ENCODE measurements around the gene HECTD1.
"Not testable (repeated sequence)": the region's sequence is repeated elsewhere in the genome, so short reads cannot be mapped to it uniquely, and the experiment has no call there.

HECTD1 gene

GRCh38 chr14:31086466-31086865 is 121.1 kb downstream of the HECTD1 start:
- DNase-seq, result not testable (repeated sequence)

DNA sequence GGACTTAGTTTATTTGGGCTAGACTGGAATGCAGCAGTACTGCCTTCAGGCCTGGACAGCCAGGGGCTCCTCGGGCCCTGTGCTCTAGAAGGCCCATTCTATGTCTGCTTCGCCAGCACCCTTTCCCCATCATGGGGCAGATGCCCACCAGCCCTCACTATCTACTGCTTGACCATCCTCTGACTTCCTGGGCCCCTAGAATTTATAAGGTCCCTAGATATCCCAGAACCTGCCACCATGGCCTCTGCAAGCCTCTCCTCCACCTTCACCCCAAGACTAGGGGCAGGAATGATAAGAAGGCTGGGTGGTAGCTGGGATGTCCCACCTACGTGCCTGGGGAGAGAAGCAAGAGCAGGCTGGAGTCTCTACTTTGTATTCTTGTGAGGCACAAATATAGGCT is 122.6 kb downstream of the HECTD1 start:
- DNase-seq, result no peak

- DNase-seq, result no peak
Measured at GRCh38 chr14:31084385-31084784, 123.2 kb downstream of the HECTD1 start.

- DNase-seq, result no peak
Measured at GRCh38 chr14:31083781-31084180, 123.8 kb downstream of the HECTD1 start.

- DNase-seq, result no peak
Measured at GRCh38 chr14:31080484-31080883, 127.1 kb downstream of the HECTD1 start.

GRCh38 chr14:31080056-31080455 is 127.5 kb downstream of the HECTD1 start:
- DNase-seq, result no peak

GRCh38 chr14:31078766-31079165 is 128.8 kb downstream of the HECTD1 start:
- DNase-seq, result no peak

GRCh38 chr14:31075144-31075543 is 132.4 kb downstream of the HECTD1 start:
- no peak for DNase-seq

- DNase-seq, result no peak
Measured at GRCh38 chr14:31071151-31071550, 136.4 kb downstream of the HECTD1 start.

DNA sequence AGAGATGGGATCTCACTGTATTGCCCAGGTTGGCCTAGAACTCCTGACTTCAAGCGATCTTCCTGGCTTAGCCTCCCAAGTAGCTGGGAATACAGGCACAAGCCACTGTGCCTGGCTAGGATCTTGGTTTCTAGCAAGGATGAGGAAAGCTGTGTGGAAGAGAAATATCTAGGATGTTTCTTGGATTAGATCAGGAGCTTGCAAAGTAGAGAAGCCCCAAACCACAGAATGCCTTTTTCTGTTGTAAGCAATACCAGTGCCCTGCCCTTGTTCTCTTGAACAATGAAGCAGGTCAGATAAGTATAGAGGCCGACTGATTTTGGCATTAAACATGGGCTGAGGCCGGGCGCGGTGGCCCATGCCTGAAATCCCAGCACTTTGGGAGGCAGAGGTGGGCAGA is 137.2 kb downstream of the HECTD1 start:
- DNase-seq, result no peak

GRCh38 chr14:31069343-31069742 is 138.2 kb downstream of the HECTD1 start:
- no peak for DNase-seq

GRCh38 chr14:31068235-31068634 is 139.4 kb downstream of the HECTD1 start:
- DNase-seq, result no peak

DNA sequence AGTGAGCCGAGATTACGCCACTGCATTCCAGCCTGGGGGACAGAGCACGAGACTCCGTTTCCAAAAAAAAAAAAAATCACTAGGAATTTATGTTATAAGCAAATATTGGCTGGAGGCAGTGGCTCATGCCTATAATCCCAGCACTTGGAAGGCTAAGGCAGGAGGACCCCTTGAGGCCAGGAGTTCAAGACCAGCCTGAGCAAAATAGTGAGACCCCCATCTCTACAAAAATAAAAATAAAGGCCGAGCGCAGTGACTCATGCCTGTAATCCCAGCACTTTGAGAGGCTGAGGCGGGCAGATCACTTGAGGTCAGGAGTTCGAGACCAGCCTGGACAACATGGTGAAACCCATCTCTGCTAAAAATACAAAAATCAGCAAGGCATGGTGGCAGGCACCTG is 144.7 kb downstream of the HECTD1 start:
- not testable (repeated sequence) for DNase-seq

- no peak for DNase-seq
Measured at GRCh38 chr14:31060253-31060875, 147.2 kb downstream of the HECTD1 start.

DNA sequence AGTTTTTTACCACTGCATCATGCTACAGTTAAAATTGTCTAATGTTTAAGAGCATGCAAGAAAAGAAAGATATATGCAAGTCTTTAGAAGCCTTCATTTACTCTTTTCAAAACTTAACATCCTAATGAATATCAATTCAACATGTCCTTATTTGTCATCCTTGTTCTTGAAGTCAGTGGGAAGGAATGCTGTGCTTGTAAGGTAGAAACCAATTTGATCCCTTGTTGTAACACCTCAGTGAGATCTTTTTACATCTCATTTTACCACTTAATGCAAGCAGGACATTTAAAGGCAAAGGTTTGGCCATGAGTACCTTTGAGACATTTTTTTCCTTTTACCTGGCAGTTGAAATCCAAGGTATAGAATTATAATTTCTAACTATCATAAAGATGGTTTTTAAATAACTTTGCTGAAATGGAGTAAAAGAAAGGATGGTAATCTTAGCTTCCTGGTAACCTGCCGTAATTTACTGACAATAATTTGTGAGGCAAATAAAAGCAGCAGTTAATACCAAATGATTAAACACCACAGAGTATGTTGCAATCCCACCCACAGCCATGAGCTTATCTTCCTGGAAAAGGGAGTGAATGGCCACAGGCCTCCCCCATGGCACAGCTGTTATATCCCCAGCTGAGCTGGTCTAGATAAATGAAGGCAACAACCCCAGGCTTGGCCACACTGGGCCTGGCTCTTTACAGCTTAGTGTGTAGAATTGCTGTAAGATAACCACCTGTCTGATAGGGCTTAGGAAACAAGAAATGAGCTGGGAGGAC is 148.3 kb downstream of the HECTD1 start:
- DNase-seq, result no peak

DNA sequence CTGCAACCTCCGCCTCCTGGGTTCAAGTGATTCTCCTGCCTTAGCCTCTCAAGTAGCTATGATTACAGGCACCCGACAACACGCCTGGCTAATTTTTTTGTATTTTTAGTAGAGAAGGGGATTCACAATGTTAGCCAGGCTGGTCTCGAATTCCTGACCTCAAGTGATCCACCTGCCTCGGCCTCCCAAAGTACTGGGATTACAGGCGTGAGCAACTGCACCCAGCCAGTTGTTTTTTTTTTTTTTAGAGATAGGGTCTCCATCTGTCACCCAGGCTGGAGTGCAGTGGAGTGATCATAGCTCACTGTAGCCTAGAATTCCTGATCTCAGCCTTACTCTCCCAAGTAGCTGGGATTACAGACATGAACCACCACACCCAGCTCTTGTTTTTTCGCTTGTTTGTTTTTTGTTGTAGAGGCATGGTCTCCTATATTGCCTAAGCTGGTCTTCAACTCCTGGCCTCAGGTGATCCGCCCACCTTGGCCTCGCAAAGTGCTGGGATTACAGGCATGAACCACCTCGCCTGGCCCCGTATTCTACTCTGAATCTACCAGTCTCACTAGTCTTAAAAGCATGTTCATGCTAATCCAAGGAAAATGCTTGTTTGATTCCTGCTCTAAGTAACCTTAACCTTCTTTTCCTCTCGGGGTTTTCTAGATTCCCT is 149.8 kb downstream of the HECTD1 start:
- no peak for DNase-seq

DNA sequence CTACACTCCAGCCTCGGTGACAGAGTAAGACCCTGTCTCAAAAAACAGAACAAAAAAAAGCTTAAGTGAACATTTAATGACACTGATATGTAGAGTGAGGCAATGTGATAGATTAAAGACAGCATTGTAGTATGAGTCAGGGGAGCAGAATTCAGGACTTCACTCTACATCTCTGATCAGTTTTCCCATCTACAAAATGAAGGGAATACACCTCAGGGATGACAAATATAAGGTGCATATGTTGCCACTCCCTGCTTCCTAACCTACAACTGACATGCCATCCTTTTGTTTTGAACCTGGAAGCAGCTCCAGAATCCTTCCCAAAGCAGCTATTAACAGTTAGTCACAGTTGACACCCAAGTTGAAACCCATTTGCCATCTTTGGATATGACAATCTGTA is 150.6 kb downstream of the HECTD1 start:
- no peak for DNase-seq

DNA sequence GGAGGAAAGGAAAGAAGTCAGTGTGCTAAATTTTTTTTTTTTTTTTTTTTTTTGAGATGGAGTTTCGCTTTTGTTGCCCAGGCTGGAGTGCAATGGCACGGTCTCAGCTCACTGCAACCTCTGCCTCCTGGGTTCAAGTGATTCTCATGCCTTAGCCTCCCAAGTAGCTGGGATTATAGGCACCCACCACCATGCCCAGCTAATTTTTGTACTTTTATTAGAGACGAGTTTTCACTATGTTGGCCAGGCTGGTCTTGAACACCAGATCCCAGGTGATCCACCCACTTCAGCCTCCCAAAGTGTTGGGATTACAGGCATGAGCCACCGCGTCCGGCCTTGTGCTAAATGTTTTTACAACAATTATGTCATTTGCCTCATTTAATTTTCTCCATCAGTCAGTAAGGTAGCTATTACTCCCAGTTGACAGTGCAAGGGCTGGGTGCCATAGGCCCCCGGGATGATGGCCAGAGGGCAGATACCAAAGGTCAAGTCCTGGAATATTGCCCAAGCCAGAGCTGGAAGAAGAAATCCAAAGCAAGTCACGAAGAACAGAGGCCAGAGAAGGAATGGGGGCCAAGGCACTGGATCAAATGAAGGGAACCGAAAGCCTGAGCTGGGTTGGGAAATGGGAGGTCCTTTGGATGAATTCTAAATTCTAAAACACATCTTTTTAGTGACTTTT is 154.5 kb downstream of the HECTD1 start:
- not testable (repeated sequence) for DNase-seq

GRCh38 chr14:31051511-31051910 is 156.1 kb downstream of the HECTD1 start:
- no peak for DNase-seq

DNA sequence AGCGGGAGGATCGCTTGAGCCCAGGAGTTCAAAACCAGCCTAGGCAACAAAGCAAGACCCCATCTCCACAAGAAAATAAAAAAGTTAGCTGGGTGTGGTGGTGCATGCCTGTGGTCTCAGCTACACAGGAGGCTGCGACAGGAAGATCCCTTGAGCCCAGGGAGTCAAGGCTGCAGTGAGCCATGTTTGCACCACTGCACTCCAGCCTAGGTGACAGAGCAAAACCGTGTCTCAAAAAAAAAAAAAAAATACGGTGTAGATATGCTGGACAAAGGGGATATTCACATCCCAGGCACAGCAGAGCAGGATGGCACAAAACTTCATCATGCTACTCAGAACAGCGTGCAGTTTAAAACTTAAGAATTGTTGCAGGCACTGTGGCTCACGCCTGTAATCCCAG is 156.6 kb downstream of the HECTD1 start:
- DNase-seq, result no peak

All from CD4-positive, alpha-beta T cell treated with Interleukin-4 for 1 hour (primary cell).